Transverse colon (tissue), 4 donors: Measurements from ENCODE around the gene KCTD21. TPM values are rescaled to one million over a fixed set of nuclear protein-coding genes. Genes with fewer than 3 reads are reported as not detected.

Experiments used
- DNase-seq: peaks from one replicate; pipeline ENCODE4 v3.0.0-alpha.2; 2019
- H3K27ac ChIP-seq, 4 donors: fragments of 200-600 bp; sonication (generic); 2 replicates each; pipeline ENCODE4 v1.5.1; 2016 to 2018; ENCODE audit warnings: inconsistent platforms in 4 of 4
- H3K27me3 ChIP-seq: fragments of 200-600 bp; sonication (generic); 2 replicates; pipeline ENCODE4 v1.5.1; 2017; ENCODE audit warnings: inconsistent platforms
- H3K36me3 ChIP-seq, 4 donors: fragments of 200-600 bp; sonication (generic); 2 replicates each; pipeline ENCODE4 v1.5.1; 2017 to 2019; ENCODE audit warnings: inconsistent platforms in 4 of 4
- H3K4me1 ChIP-seq, 4 donors: fragments of 200-600 bp; sonication (generic); 2 replicates each; pipeline ENCODE4 v1.5.1; 2017 to 2020; ENCODE audit warnings: inconsistent platforms in 4 of 4
- H3K4me3 ChIP-seq, 4 donors: fragments of 200-600 bp; sonication (generic); 1 replicate in 1 of 4; 2 replicates in 3 of 4; pipeline versions ENCODE4 v1.5.1 to v1.6.1; 2017 to 2019; ENCODE audit warnings: inconsistent platforms in 4 of 4
- H3K9me3 ChIP-seq, 2 donors: fragments of 200-600 bp; sonication (generic); 2 replicates each; pipeline ENCODE4 v1.5.1; 2017 to 2019; ENCODE audit warnings: inconsistent platforms in 2 of 2
- CTCF ChIP-seq, 5 experiments: fragments of 200-600 bp in 3 of 5; fragments of 450-650 bp in 2 of 5; sonication (generic) in 3 of 5; IDR thresholded peaks; 1 replicate in 2 of 5; 2 replicates in 3 of 5; pipeline ENCODE4 v1.5.1; 2016 to 2017; ENCODE audit warnings: antibody characterized with exemption in 5 of 5, inconsistent platforms in 3 of 5, mild to moderate bottlenecking in 2 of 5, moderate library complexity in 1 of 5
- EP300 ChIP-seq: sonication (generic); formaldehyde crosslinking; IDR thresholded peaks from one replicate; pipeline ENCODE4 v1.6.1; 2017; ENCODE audit warnings: antibody characterized with exemption, low read depth
- POLR2A ChIP-seq: fragments of 450-650 bp; IDR thresholded peaks from one replicate; pipeline ENCODE4 v1.6.1; 2016; ENCODE audit warnings: antibody characterized with exemption, mild to moderate bottlenecking, moderate library complexity
- POLR2AphosphoS5 ChIP-seq, 3 donors: sonication (generic); formaldehyde crosslinking; IDR thresholded peaks; one replicate each; pipeline ENCODE4 v1.6.1; 2016; ENCODE audit warnings: antibody characterized with exemption in 3 of 3
- WGBS, 2 donors: methylation state at CpG; one replicate each; pipeline ENCODE4 v1.1.5; 2018; ENCODE audit warnings: low coverage in 1 of 2; 5-methylcytosine and 5-hydroxymethylcytosine counted together
- in situ Hi-C, 4 donors: fragments of 200-750 bp; cut with MboI; loops; one replicate each; pipeline versions ENCODE4 v1.15.0 to v1.15.1; 2017; ENCODE audit warnings: low sequenced_read_pairs in 3 of 4, low pct_ligation_motif_present in 1 of 4, low pct_unique_long_range_greater_than_20kb in 1 of 4
- intact Hi-C: fragments of 100-400 bp; cut with DNase I; formaldehyde crosslinking; loops from one replicate; pipeline ENCODE4 v1.15.1; 2023; ENCODE audit warnings: low total_unique reads
- total RNA-seq, 4 donors: library from RNA; depleted of rRNA; stranded (reverse); fragments of >200 nt; gene quantifications; one replicate each; pipeline ENCODE4 v1.1.0, GENCODE V29; 2016

Gene KCTD21
- total RNA-seq, 4 donors from 2014 or later, result 10.9 to 55.0 (median 29.2) TPM

GRCh38 chr11:78199653-78200015 lies 11.2 kb upstream of the KCTD21 start:
- Histone ChIP-seq H3K4me1 (peaks cover 0 to 6% (median 0%) of the 10 kb centered on the region in 4 donors), H3K9me3 (no peaks in the 10 kb centered on the region), H3K27ac (no peak overlapping the region), H3K36me3 (no peaks in the 10 kb centered on the region), H3K27me3 (no peaks in the 10 kb centered on the region), H3K4me3 (no peak overlapping the region)
- no peak for DNase-seq
- in situ Hi-C loops (no loop called here), intact Hi-C loops (no loop called here)
- no peak for TF ChIP-seq POLR2AphosphoS5 (IDR thresholded peaks at IDR 0.05)
- no peak for TF ChIP-seq CTCF (IDR thresholded peaks at IDR 0.05)
- no peak for TF ChIP-seq EP300
- no peak for TF ChIP-seq POLR2A
- 95% methylated on average over 5 of the region's 5 CpGs; no CpG with 5 or more reads in 1 of the 2 donors for WGBS, 2 donors

DNA sequence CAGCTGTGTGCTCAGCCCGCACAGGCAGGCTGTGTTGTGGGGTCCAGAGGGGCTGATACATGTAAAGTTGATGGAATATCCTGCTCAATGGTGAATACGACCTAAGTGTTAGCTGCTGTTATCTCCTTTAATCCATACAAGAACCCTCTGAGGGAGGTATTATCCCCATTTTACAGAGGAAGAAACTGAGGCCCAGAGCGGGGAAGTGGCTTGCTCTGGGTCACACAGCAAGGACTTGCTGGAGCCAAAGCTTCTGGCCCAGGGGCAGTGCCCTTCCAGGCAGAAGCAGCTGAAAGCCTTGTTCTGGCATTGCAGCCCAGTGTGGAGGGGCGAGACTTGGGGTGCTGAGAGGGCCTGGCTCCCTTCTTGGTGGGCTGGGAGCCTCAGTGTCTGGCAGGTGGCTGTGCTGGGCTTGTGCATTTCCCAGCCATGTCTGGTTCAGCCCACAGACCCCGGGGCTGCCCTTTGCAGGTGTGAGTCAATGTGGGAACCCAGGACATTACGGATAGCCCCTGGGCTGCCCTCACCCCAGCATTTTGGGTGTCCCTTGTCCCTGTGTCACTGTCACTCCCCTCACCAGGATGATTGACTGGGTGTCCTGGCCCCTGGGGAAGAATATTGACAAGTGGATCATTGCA lies 10.7 kb upstream of the KCTD21 start:
- intact Hi-C loops (no loop called here), in situ Hi-C loops (no loop called here)
- H3K27me3 ChIP-seq, result no peaks in the 10 kb centered on the region
- peaks cover 0 to 6% (median 0%) of the 10 kb centered on the region in 4 donors for H3K4me1 ChIP-seq
- no peak overlapping the region for H3K4me3 ChIP-seq
- no peak for DNase-seq
- no peaks in the 10 kb centered on the region for H3K9me3 ChIP-seq
- no peaks in the 10 kb centered on the region for H3K36me3 ChIP-seq
- no peak overlapping the region for H3K27ac ChIP-seq
- TF ChIP-seq POLR2A (no peak), EP300 (no peak), CTCF (IDR thresholded peaks at IDR 0.05) (no peak), POLR2AphosphoS5 (IDR thresholded peaks at IDR 0.05) (no peak)
- 95 to 100% methylated on average over 3 to 6 of the region's 6 CpGs for WGBS, 2 donors

DNA sequence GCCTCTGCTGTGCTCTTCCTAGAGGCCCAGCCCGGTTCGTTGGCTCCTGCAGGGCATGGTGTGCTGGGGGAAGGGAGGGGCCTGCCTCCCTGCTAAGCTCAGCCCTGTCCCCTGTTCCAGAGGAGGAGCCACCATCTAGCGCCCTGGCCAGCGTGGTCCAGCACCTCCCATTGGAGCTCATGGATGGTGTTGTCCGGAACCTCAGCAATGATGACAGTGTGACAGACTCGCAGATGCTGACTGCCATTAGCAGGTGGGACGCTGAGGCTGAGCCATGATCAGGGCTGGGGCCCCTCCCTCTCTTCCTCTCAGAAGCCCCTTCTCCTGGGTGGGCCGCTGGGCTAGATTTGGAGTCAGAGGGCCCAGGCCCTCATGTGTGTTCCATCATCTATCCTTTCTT lies 9.4 kb upstream of the KCTD21 start:
- TF ChIP-seq EP300 (no peak), POLR2A (no peak), CTCF (IDR thresholded peaks at IDR 0.05) (no peak), POLR2AphosphoS5 (IDR thresholded peaks at IDR 0.05) (no peak)
- WGBS, 2 donors, result 88% methylated on average over 8 of the region's 8 CpGs; no CpG with 5 or more reads in 1 of the 2 donors
- no peak for DNase-seq
- H3K27ac ChIP-seq, result no peak overlapping the region
- no peak overlapping the region for H3K4me3 ChIP-seq
- H3K9me3 ChIP-seq, result no peaks in the 10 kb centered on the region
- intact Hi-C loops (no loop called here), in situ Hi-C loops (no loop called here)
- H3K27me3 ChIP-seq, result no peaks in the 10 kb centered on the region
- H3K4me1 ChIP-seq, result peaks cover 0 to 6% (median 0%) of the 10 kb centered on the region in 4 donors
- no peaks in the 10 kb centered on the region for H3K36me3 ChIP-seq

DNA sequence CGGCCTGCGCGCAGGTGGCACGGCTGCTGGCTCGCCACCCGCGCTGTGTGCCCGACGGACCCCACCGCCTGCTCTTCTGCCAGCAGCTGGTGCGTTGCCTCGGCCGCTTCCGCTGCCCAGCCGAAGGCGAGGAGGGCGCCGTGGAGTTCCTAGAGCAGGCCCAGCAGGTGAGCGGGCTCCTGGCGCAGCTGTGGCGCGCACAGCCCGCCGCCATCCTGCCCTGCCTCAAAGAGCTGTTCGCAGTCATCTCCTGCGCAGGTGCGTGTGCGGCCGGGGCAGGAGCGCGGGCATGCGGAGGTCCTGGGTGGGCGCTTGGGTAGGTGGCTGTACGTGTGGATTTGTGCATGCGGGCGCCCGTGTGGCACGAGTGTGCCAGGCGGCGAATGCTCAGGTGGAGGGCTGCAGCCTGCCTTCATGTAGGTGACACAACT lies 8.2 kb upstream of the KCTD21 start:
- intact Hi-C loops, result no loop called here
- TF ChIP-seq EP300, result no peak
- TF ChIP-seq POLR2A, result no peak
- no peak for TF ChIP-seq POLR2AphosphoS5 (IDR thresholded peaks at IDR 0.05)
- TF ChIP-seq CTCF (IDR thresholded peaks at IDR 0.05), result no peak
- no peaks in the 10 kb centered on the region for H3K36me3 ChIP-seq
- DNase-seq, result no peak
- no peaks in the 10 kb centered on the region for H3K9me3 ChIP-seq
- H3K27ac ChIP-seq, result no peak overlapping the region
- 95 to 98% methylated on average over 6 to 29 of the region's 40 CpGs for WGBS, 2 donors
- in situ Hi-C loops, result no loop called here
- no peaks in the 10 kb centered on the region for H3K27me3 ChIP-seq
- no peaks in the 10 kb centered on the region for H3K4me1 ChIP-seq
- H3K4me3 ChIP-seq, result no peak overlapping the region
